HepG2 (cell line): ENCODE data around the gene ACTN4. TPM values are rescaled to one million over a fixed set of nuclear protein-coding genes. Genes with fewer than 3 reads are reported as not detected.

ENCODE experiments used
- ARNT2 ChIP-seq: sonication (generic); formaldehyde crosslinking; IDR thresholded peaks from 2 replicates; pipeline ENCODE4 v1.8.0; 2022; ENCODE audit warnings: mild to moderate bottlenecking, low read depth, missing genetic modification reagents, moderate library complexity
- CHCHD3 ChIP-seq: sonication (generic); formaldehyde crosslinking; IDR thresholded peaks from 2 replicates; pipeline ENCODE4 v1.8.0; 2022; ENCODE audit warnings: mild to moderate bottlenecking, missing genetic modification reagents, moderate library complexity
- EP300 ChIP-seq, 3 experiments: sonication (generic) in 1 of 3; formaldehyde crosslinking in 1 of 3; IDR thresholded peaks; 2 replicates each; pipeline versions ENCODE4 v1.5.1 to v1.6.1; 2011 to 2020; ENCODE audit warnings: low read depth in 2 of 3, low read length in 2 of 3, borderline replicate concordance in 1 of 3, improper control_type of control experiment in 1 of 3, mild to moderate bottlenecking in 1 of 3, missing genetic modification reagents in 1 of 3, moderate library complexity in 1 of 3
- FIP1L1 ChIP-seq: fragments of 200-400 bp; formaldehyde crosslinking; IDR thresholded peaks from 2 replicates; pipeline ENCODE4 v1.6.1; 2018; ENCODE audit warnings: low read depth, mild to moderate bottlenecking, low read length, moderate library complexity, borderline replicate concordance; ENCODE audit not compliant: insufficient read depth
- KLF16 ChIP-seq, 2 experiments: sonication (generic) in 1 of 2; formaldehyde crosslinking in 1 of 2; IDR thresholded peaks; 2 replicates each; pipeline versions ENCODE4 v1.6.1 to v1.8.0; 2016 to 2023; ENCODE audit warnings: missing genetic modification reagents in 2 of 2, missing compliant biosample characterization in 1 of 2
- NR3C1 ChIP-seq: sonication (generic); formaldehyde crosslinking; IDR thresholded peaks from 2 replicates; pipeline ENCODE4 v1.4.0; 2020; ENCODE audit warnings: missing genetic modification reagents
- RXRA ChIP-seq: sonication (generic); formaldehyde crosslinking; IDR thresholded peaks from 2 replicates; pipeline ENCODE4 v1.5.1; 2020; ENCODE audit warnings: missing genetic modification reagents
- SIN3B ChIP-seq: fragments of 150-350 bp; IDR thresholded peaks from 2 replicates; pipeline ENCODE4 v1.6.1; 2014; ENCODE audit warnings: low read length
- SOX5 ChIP-seq: IDR thresholded peaks from 2 replicates; pipeline ENCODE4 v1.6.1; 2016; ENCODE audit warnings: borderline replicate concordance
- SP2 ChIP-seq: sonication (generic); formaldehyde crosslinking; IDR thresholded peaks from 2 replicates; pipeline ENCODE4 v1.5.1; 2020; ENCODE audit warnings: mild to moderate bottlenecking, missing genetic modification reagents
- ZNF101 ChIP-seq: sonication (generic); formaldehyde crosslinking; IDR thresholded peaks from 2 replicates; pipeline ENCODE4 v1.4.0; 2020; ENCODE audit warnings: mild to moderate bottlenecking, low read depth, missing genetic modification reagents, borderline replicate concordance
- ZNF263 ChIP-seq: sonication (generic); formaldehyde crosslinking; IDR thresholded peaks from 2 replicates; pipeline ENCODE4 v1.4.0; 2020; ENCODE audit warnings: missing genetic modification reagents
- ZNF547 ChIP-seq: sonication (generic); formaldehyde crosslinking; IDR thresholded peaks from 2 replicates; pipeline ENCODE4 v1.5.1; 2020; ENCODE audit warnings: mild to moderate bottlenecking, missing genetic modification reagents
- ZNF567 ChIP-seq: sonication (generic); formaldehyde crosslinking; IDR thresholded peaks from 2 replicates; pipeline ENCODE4 v1.8.1; 2023; ENCODE audit warnings: mild to moderate bottlenecking, missing genetic modification reagents, borderline replicate concordance
- ZNF605 ChIP-seq: sonication (generic); formaldehyde crosslinking; IDR thresholded peaks from 2 replicates; pipeline ENCODE4 v1.8.0; 2022; ENCODE audit warnings: mild to moderate bottlenecking, missing genetic modification reagents
- ZNF781 ChIP-seq: sonication (generic); formaldehyde crosslinking; IDR thresholded peaks from 2 replicates; pipeline ENCODE4 v1.5.1; 2020; ENCODE audit warnings: borderline replicate concordance, mild to moderate bottlenecking, missing genetic modification reagents; ENCODE audit errors: not compliant biosample characterization
- polyA plus RNA-seq, 8 experiments: library from polyadenylated mRNA; depleted of rRNA in 3 of 8; stranded (reverse) in 7 of 8; unstranded in 1 of 8; fragments of >200 nt; fragmentation: Illumina TruSeq in 4 of 8; extraction: Trizol in 4 of 8; gene quantifications; 2 replicates each; pipeline versions ENCODE4 v1.2.1 to v1.2.3, GENCODE V29; 2011 to 2016; ENCODE audit warnings: low read depth in 4 of 8, missing spikeins in 1 of 8, mixed read lengths in 1 of 8; ENCODE audit not compliant: insufficient read depth in 1 of 8
- total RNA-seq, 5 experiments: library from RNA; depleted of rRNA; stranded (reverse); fragments of >200 nt; fragmentation: Illumina TruSeq; extraction: Trizol; gene quantifications; 2 replicates each; pipeline ENCODE4 v1.2.3, GENCODE V29; 2016; ENCODE audit warnings: low read depth in 1 of 5
- TF ChIP-seq, protein P1 (sequence below): sonication (generic); formaldehyde crosslinking; IDR thresholded peaks from 2 replicates; pipeline ENCODE4 v1.8.0; 2022; ENCODE audit warnings: mild to moderate bottlenecking, missing genetic modification reagents, borderline replicate concordance
- TF ChIP-seq, protein P2 (sequence below): sonication (generic); formaldehyde crosslinking; IDR thresholded peaks from 2 replicates; pipeline ENCODE4 v1.5.0; 2020; ENCODE audit warnings: missing genetic modification reagents
- TF ChIP-seq, protein P3 (sequence below): sonication (generic); formaldehyde crosslinking; IDR thresholded peaks from 2 replicates; pipeline ENCODE4 v1.4.0; 2020; ENCODE audit warnings: missing genetic modification reagents

The ACTN4 gene
- total and polyA plus RNA-seq, 2 of the 13 experiments (the other 11 are each of a cell fraction or from before 2014, with no cell fraction given): 171 to 192 TPM

DNA sequence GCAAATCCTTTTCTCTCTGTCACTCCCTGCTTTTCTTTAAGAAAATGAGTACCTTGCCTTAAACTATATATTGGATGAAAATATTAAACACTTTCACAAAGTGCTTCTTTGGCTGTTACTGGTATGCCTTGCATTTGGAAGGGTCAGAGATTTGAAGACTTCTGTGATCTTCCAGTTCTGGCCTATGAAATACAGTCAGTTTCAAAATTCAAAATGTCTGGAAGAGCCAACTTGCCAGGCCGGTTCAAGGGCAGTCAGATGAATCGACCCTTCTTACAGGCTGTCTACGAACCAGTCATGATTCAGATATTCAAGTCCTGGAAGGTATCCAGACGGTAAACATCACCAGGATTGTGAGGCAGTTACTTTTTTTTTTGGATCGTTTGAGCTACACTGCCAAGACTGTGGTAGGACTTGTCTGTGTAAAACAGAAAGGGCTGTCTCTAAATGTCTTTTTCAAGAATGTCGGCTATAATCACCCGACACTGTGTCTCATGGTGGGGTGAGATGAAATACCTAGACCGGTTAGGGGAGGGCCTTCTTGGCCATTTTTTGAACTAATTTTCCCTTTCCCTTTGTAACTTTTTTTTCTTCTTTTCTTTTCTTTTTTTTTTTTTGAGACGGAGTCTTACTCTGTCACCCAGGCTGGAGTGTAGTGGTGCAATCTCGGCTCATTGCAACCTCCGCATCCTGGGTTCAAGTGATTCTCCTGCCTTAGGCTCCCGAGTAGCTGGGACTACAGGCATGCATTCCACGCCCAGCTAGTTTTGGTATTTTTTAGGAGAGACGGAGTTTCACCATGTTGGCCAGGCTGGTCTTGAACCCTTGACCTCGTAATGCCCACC is 11.2 kb downstream of the ACTN4 start (continued):
- TF ChIP-seq, protein P1, sequence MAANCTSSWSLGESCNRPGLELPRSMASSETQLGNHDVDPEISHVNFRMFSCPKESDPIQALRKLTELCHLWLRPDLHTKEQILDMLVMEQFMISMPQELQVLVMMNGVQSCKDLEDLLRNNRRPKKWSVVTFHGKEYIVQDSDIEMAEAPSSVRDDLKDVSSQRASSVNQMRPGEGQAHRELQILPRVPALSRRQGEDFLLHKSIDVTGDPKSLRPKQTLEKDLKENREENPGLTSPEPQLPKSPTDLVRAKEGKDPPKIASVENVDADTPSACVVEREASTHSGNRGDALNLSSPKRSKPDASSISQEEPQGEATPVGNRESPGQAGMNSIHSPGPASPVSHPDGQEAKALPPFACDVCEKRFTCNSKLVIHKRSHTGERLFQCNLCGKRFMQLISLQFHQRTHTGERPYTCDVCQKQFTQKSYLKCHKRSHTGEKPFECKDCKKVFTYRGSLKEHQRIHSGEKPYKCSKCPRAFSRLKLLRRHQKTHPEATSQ (CRISPR knock-in tag): no peak
- TF ChIP-seq EP300 (IDR thresholded peaks at IDR 0.05; ENCODE audit: low read depth in 2 of 2, low read length in 2 of 2) (peak; percentile 36 to 62; a peak in 1 of 4 replicates), EP300 (CRISPR knock-in tag; IDR thresholded peaks at IDR 0.05; ENCODE audit: borderline replicate concordance) (no peak), SOX5 (CRISPR knock-in tag) (peak; percentile 64; the same call in 1 of the 2 replicates), RXRA (peak; percentile 66; the same call in 1 of the 2 replicates), ZNF605 (no peak), ZNF567 (CRISPR knock-in tag) (0 out of 2 replicates have a peak, but pooled peaks have one; percentile 36), NR3C1 (CRISPR knock-in tag) (no peak), ZNF101 (CRISPR knock-in tag) (no peak), ARNT2 (CRISPR knock-in tag) (no peak), CHCHD3 (CRISPR knock-in tag) (no peak), ZNF263 (CRISPR knock-in tag) (no peak), ZNF781 (no peak), ZNF547 (CRISPR knock-in tag) (no peak), SIN3B (no peak), SP2 (no peak), KLF16 (CRISPR knock-in tag; IDR thresholded peaks at IDR 0.05) (0 out of 4 replicates have a peak, but pooled peaks of 1 of the 2 experiments have one; percentile 44), FIP1L1 (no peak)
- TF ChIP-seq, protein P2, sequence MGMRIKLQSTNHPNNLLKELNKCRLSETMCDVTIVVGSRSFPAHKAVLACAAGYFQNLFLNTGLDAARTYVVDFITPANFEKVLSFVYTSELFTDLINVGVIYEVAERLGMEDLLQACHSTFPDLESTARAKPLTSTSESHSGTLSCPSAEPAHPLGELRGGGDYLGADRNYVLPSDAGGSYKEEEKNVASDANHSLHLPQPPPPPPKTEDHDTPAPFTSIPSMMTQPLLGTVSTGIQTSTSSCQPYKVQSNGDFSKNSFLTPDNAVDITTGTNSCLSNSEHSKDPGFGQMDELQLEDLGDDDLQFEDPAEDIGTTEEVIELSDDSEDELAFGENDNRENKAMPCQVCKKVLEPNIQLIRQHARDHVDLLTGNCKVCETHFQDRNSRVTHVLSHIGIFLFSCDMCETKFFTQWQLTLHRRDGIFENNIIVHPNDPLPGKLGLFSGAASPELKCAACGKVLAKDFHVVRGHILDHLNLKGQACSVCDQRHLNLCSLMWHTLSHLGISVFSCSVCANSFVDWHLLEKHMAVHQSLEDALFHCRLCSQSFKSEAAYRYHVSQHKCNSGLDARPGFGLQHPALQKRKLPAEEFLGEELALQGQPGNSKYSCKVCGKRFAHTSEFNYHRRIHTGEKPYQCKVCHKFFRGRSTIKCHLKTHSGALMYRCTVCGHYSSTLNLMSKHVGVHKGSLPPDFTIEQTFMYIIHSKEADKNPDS (CRISPR knock-in tag): no peak
- TF ChIP-seq, protein P3, sequence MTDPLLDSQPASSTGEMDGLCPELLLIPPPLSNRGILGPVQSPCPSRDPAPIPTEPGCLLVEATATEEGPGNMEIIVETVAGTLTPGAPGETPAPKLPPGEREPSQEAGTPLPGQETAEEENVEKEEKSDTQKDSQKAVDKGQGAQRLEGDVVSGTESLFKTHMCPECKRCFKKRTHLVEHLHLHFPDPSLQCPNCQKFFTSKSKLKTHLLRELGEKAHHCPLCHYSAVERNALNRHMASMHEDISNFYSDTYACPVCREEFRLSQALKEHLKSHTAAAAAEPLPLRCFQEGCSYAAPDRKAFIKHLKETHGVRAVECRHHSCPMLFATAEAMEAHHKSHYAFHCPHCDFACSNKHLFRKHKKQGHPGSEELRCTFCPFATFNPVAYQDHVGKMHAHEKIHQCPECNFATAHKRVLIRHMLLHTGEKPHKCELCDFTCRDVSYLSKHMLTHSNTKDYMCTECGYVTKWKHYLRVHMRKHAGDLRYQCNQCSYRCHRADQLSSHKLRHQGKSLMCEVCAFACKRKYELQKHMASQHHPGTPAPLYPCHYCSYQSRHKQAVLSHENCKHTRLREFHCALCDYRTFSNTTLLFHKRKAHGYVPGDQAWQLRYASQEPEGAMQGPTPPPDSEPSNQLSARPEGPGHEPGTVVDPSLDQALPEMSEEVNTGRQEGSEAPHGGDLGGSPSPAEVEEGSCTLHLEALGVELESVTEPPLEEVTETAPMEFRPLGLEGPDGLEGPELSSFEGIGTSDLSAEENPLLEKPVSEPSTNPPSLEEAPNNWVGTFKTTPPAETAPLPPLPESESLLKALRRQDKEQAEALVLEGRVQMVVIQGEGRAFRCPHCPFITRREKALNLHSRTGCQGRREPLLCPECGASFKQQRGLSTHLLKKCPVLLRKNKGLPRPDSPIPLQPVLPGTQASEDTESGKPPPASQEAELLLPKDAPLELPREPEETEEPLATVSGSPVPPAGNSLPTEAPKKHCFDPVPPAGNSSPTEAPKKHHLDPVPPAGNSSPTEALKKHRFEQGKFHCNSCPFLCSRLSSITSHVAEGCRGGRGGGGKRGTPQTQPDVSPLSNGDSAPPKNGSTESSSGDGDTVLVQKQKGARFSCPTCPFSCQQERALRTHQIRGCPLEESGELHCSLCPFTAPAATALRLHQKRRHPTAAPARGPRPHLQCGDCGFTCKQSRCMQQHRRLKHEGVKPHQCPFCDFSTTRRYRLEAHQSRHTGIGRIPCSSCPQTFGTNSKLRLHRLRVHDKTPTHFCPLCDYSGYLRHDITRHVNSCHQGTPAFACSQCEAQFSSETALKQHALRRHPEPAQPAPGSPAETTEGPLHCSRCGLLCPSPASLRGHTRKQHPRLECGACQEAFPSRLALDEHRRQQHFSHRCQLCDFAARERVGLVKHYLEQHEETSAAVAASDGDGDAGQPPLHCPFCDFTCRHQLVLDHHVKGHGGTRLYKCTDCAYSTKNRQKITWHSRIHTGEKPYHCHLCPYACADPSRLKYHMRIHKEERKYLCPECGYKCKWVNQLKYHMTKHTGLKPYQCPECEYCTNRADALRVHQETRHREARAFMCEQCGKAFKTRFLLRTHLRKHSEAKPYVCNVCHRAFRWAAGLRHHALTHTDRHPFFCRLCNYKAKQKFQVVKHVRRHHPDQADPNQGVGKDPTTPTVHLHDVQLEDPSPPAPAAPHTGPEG: no peak
